ENCODE results near the gene OR9A2. TPM values are rescaled to one million over a fixed set of nuclear protein-coding genes. Genes with fewer than 3 reads are reported as not detected.

OR9A2 gene
- total and polyA plus RNA-seq, 10 donors: 0.64 TPM; not detected in 9

- intact Hi-C loops (cut with DNase I; ENCODE audit: low total_unique reads): no loop called here
- TF ChIP-seq POLR2AphosphoS5 (IDR thresholded peaks at IDR 0.05) (no peak), POLR2A (IDR thresholded peaks at IDR 0.05) (no peak), CTCF (IDR thresholded peaks at IDR 0.05 in 8 of 11, conservative IDR thresholded peaks at IDR 0.05 in 3 of 11) (no peak)
- 84 to 97% (median 92%) methylated on average over 2 of the region's 2 CpGs for WGBS, 5 donors
Observed at GRCh38 chr7:143027683-143028082, 751 bp upstream of the OR9A2 start.

GRCh38 chr7:143025371-143025770 lies 1.6 kb downstream of the OR9A2 start:
- H3K9me3 ChIP-seq: no peaks in the 10 kb centered on the region
- no peaks in the 10 kb centered on the region for H3K27me3 ChIP-seq (replicated peaks in 1 of 7)
- WGBS, 5 donors: 74 to 92% (median 88%) methylated on average over 2 of the region's 2 CpGs
- H3K4me3 ChIP-seq: no peak overlapping the region
- intact Hi-C loops (cut with DNase I; ENCODE audit: low total_unique reads): no loop called here
- no peaks in the 10 kb centered on the region for H3K4me1 ChIP-seq
- no peak for DNase-seq
- TF ChIP-seq CTCF (IDR thresholded peaks at IDR 0.05 in 8 of 11, conservative IDR thresholded peaks at IDR 0.05 in 3 of 11) (no peak), POLR2AphosphoS5 (IDR thresholded peaks at IDR 0.05) (no peak), POLR2A (IDR thresholded peaks at IDR 0.05) (no peak)
- no peak overlapping the region for H3K27ac ChIP-seq
- no peaks in the 10 kb centered on the region for H3K36me3 ChIP-seq

More at GRCh38 chr7:143027683-143028082, 751 bp upstream of the OR9A2 start:
- Histone ChIP-seq H3K4me1 (no peaks in the 10 kb centered on the region), H3K27ac (no peak overlapping the region), H3K4me3 (no peak overlapping the region), H3K36me3 (no peaks in the 10 kb centered on the region), H3K9me3 (no peaks in the 10 kb centered on the region), H3K27me3 (replicated peaks in 1 of 7) (no peaks in the 10 kb centered on the region)
- DNase-seq: no peak

GRCh38 chr7:143023047-143023446 lies 3.9 kb downstream of the OR9A2 start:
- no peaks in the 10 kb centered on the region for H3K27me3 ChIP-seq (replicated peaks in 1 of 7)
- no peaks in the 10 kb centered on the region for H3K4me1 ChIP-seq
- peaks cover 0 to 5% (median 0%) of the 10 kb centered on the region in 8 donors for H3K9me3 ChIP-seq
- no peaks in the 10 kb centered on the region for H3K36me3 ChIP-seq
- no peak for TF ChIP-seq POLR2A (IDR thresholded peaks at IDR 0.05)
- TF ChIP-seq CTCF (IDR thresholded peaks at IDR 0.05 in 8 of 11, conservative IDR thresholded peaks at IDR 0.05 in 3 of 11): no peak
- TF ChIP-seq POLR2AphosphoS5 (IDR thresholded peaks at IDR 0.05): no peak
- intact Hi-C loops (cut with DNase I; ENCODE audit: low total_unique reads): no loop called here
- H3K27ac ChIP-seq: no peak overlapping the region
- no peak overlapping the region for H3K4me3 ChIP-seq
- no peak for DNase-seq

- no peak for DNase-seq
- peaks cover 0 to 5% (median 0%) of the 10 kb centered on the region in 7 donors for H3K27me3 ChIP-seq (replicated peaks in 1 of 7)
- H3K4me1 ChIP-seq: peaks cover 0 to 38% (median 17%) of the 10 kb centered on the region in 6 donors
- TF ChIP-seq POLR2AphosphoS5 (IDR thresholded peaks at IDR 0.05): no peak
- TF ChIP-seq POLR2A (IDR thresholded peaks at IDR 0.05): no peak
- no peak for TF ChIP-seq CTCF (IDR thresholded peaks at IDR 0.05 in 8 of 11, conservative IDR thresholded peaks at IDR 0.05 in 3 of 11)
- no peaks in the 10 kb centered on the region for H3K36me3 ChIP-seq
- H3K9me3 ChIP-seq: peaks cover 0 to 5% (median 0%) of the 10 kb centered on the region in 8 donors
- H3K4me3 ChIP-seq: no peak overlapping the region
- intact Hi-C loops (cut with DNase I; ENCODE audit: low total_unique reads): no loop called here
- H3K27ac ChIP-seq: no peak overlapping the region
Observed at GRCh38 chr7:143018931-143019330, 8.0 kb downstream of the OR9A2 start.

Data from spleen (tissue), 11 donors.